IPS-18a (cell line): Measurements from ENCODE around the gene RNLS.

Experiments
- H3K27ac ChIP-seq: one replicate; pipeline ENCODE4 v1.5.1; 2013; ENCODE audit warnings: low read length
- H3K27me3 ChIP-seq: one replicate; pipeline ENCODE4 v1.6.1; 2013; ENCODE audit warnings: mild to moderate bottlenecking, low read length; ENCODE audit not compliant: control insufficient read depth, insufficient read depth
- H3K36me3 ChIP-seq: one replicate; pipeline ENCODE4 v1.6.1; 2013; ENCODE audit warnings: low read depth, low read length; ENCODE audit not compliant: control insufficient read depth
- H3K4me1 ChIP-seq: one replicate; pipeline ENCODE4 v1.6.1; 2013; ENCODE audit warnings: low read depth, low read length; ENCODE audit not compliant: control insufficient read depth
- H3K4me3 ChIP-seq: one replicate; pipeline ENCODE4 v1.5.1; 2013; ENCODE audit warnings: low read length
- H3K9ac ChIP-seq: one replicate; pipeline ENCODE4 v1.6.1; 2013; ENCODE audit warnings: mild to moderate bottlenecking, low read length, moderate library complexity
- H3K9me3 ChIP-seq: one replicate; pipeline ENCODE4 v1.6.1; 2013; ENCODE audit warnings: low read depth, low read length; ENCODE audit not compliant: control insufficient read depth

RNLS gene

GRCh38 chr10:88512599-88512998 lies 70.5 kb downstream of the RNLS start:
- no peak overlapping the region for H3K27ac ChIP-seq
- H3K4me1 ChIP-seq, result no peaks in the 10 kb centered on the region
- no peaks in the 10 kb centered on the region for H3K36me3 ChIP-seq
- no peaks in the 10 kb centered on the region for H3K27me3 ChIP-seq
- no peak overlapping the region for H3K9ac ChIP-seq
- no peak overlapping the region for H3K4me3 ChIP-seq
- no peaks in the 10 kb centered on the region for H3K9me3 ChIP-seq

GRCh38 chr10:88508796-88509195 lies 74.3 kb downstream of the RNLS start:
- Histone ChIP-seq H3K4me3 (no peak overlapping the region), H3K36me3 (no peaks in the 10 kb centered on the region), H3K27ac (no peak overlapping the region), H3K27me3 (no peaks in the 10 kb centered on the region), H3K4me1 (peaks cover 19% of the 10 kb centered on the region), H3K9ac (no peak overlapping the region), H3K9me3 (no peaks in the 10 kb centered on the region)

DNA sequence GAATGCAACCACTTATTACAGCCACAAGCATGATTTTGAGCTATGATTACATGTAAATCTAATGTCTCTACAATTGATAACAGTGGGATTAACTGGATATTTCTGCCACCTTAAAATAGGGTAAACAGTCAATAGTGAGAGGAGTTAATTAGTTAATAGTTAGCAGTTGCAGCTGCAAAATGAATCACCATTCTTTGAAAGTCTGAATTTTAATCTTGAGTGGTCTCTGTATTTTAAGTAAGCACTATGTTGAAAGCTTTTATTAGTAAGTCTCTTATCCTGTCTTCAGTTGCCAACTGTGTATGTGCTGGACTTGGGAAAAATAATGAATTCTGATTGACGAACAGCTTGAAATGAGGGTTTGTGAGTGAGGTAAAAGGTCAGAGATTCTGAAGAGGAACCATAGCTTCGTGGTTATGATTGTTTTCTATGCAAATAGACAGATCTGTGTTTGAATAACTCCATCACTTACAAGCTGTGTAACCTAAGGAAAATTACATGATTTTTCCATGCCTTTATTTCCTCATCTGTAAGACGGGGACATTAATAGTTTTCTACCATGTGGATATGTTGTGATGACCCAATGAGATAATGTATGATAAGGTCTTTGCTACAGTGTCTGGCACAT lies 75.2 kb downstream of the RNLS start:
- Histone ChIP-seq H3K4me1 (peaks cover 19% of the 10 kb centered on the region), H3K27ac (no peak overlapping the region), H3K36me3 (no peaks in the 10 kb centered on the region), H3K9me3 (no peaks in the 10 kb centered on the region), H3K4me3 (no peak overlapping the region), H3K9ac (no peak overlapping the region), H3K27me3 (no peaks in the 10 kb centered on the region)

DNA sequence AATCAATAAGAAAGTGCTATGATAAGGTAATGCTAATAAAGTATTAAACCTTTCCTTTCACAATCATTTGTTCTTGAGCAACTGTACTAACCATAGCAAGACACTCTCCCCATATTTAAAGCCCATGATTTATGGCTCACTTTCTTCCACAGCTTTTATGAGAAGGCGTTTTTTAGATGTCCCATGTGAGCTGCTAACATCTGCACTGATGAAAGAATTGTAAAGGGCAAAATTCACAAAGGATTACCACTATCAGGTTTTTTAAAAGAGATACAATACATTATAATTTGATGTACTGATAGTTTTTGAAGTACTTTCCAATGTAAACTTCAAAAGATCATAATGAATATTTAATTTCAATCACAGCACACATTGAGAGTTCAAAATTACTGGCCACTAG lies 75.7 kb downstream of the RNLS start:
- no peaks in the 10 kb centered on the region for H3K9me3 ChIP-seq
- no peak overlapping the region for H3K9ac ChIP-seq
- H3K27ac ChIP-seq, result no peak overlapping the region
- H3K4me3 ChIP-seq, result no peak overlapping the region
- no peaks in the 10 kb centered on the region for H3K36me3 ChIP-seq
- H3K27me3 ChIP-seq, result no peaks in the 10 kb centered on the region
- H3K4me1 ChIP-seq, result peaks cover 19% of the 10 kb centered on the region

GRCh38 chr10:88505680-88506215 lies 77.4 kb downstream of the RNLS start:
- no peaks in the 10 kb centered on the region for H3K27me3 ChIP-seq
- peaks cover 19% of the 10 kb centered on the region for H3K4me1 ChIP-seq
- H3K9ac ChIP-seq, result no peak overlapping the region
- H3K4me3 ChIP-seq, result no peak overlapping the region
- no peaks in the 10 kb centered on the region for H3K9me3 ChIP-seq
- no peaks in the 10 kb centered on the region for H3K36me3 ChIP-seq
- H3K27ac ChIP-seq, result no peak overlapping the region

DNA sequence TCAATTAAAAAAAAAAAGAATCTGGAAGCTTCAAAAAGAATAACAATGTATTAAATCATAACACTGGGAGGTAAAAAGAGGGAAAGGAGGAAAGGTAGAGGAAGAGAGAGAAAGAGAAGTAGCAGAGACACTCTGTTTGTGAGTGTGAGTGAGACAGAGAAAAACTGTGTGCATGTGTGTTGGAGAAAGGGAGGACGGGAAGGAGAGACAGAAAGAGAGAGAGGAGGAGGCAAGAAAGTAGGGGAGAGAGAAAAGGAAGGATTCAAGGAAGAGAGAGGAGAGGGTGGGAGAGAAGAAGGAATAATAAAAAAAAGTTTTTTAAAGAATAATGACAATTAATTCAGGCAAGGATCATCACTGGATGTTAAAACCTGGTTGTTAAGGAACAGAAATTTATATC lies 77.9 kb downstream of the RNLS start:
- Histone ChIP-seq H3K4me1 (peaks cover 20% of the 10 kb centered on the region), H3K4me3 (no peak overlapping the region), H3K36me3 (no peaks in the 10 kb centered on the region)

DNA sequence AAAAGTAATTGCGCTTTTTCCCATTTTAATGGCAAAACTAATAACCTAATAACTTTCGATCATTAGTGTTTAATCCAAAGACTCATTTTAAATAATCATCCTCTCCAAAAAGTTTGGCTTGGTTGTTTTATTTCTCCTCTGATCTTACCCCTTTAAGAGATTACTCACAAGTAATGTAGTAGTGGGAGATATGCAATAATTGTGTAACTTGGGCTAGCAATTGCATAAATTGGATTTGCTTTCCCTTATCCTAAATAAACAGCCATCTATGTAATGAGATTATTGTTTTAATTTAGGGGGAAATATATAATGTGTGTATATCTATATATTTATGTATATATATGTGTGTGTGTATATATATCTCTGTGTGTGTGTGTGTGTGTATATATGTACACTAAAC lies 82.5 kb downstream of the RNLS start:
- H3K27me3 ChIP-seq, result no peaks in the 10 kb centered on the region
- H3K9me3 ChIP-seq, result no peaks in the 10 kb centered on the region
- no peak overlapping the region for H3K4me3 ChIP-seq
- no peak overlapping the region for H3K9ac ChIP-seq
- H3K27ac ChIP-seq, result no peak overlapping the region
- peaks cover 20% of the 10 kb centered on the region for H3K4me1 ChIP-seq
- no peaks in the 10 kb centered on the region for H3K36me3 ChIP-seq

More for the DNA sequence above, 77.9 kb downstream of the RNLS start:
- Histone ChIP-seq H3K9me3 (no peaks in the 10 kb centered on the region), H3K27me3 (no peaks in the 10 kb centered on the region), H3K27ac (no peak overlapping the region), H3K9ac (no peak overlapping the region)

- no peak overlapping the region for H3K27ac ChIP-seq
- H3K4me1 ChIP-seq, result peaks cover 12% of the 10 kb centered on the region
- no peaks in the 10 kb centered on the region for H3K36me3 ChIP-seq
- no peaks in the 10 kb centered on the region for H3K27me3 ChIP-seq
- no peak overlapping the region for H3K9ac ChIP-seq
- H3K9me3 ChIP-seq, result no peaks in the 10 kb centered on the region
- H3K4me3 ChIP-seq, result no peak overlapping the region
These were observed 83.3 kb downstream of the RNLS start for GRCh38 chr10:88499569-88500470.

GRCh38 chr10:88497913-88498312 lies 85.2 kb downstream of the RNLS start:
- no peak overlapping the region for H3K27ac ChIP-seq
- H3K9me3 ChIP-seq, result no peaks in the 10 kb centered on the region
- H3K36me3 ChIP-seq, result no peaks in the 10 kb centered on the region
- no peak overlapping the region for H3K9ac ChIP-seq
- H3K27me3 ChIP-seq, result no peaks in the 10 kb centered on the region
- peaks cover 14% of the 10 kb centered on the region for H3K4me1 ChIP-seq
- no peak overlapping the region for H3K4me3 ChIP-seq

GRCh38 chr10:88494537-88494936 lies 88.6 kb downstream of the RNLS start:
- Histone ChIP-seq H3K36me3 (no peaks in the 10 kb centered on the region), H3K4me3 (no peak overlapping the region), H3K27me3 (no peaks in the 10 kb centered on the region)

DNA sequence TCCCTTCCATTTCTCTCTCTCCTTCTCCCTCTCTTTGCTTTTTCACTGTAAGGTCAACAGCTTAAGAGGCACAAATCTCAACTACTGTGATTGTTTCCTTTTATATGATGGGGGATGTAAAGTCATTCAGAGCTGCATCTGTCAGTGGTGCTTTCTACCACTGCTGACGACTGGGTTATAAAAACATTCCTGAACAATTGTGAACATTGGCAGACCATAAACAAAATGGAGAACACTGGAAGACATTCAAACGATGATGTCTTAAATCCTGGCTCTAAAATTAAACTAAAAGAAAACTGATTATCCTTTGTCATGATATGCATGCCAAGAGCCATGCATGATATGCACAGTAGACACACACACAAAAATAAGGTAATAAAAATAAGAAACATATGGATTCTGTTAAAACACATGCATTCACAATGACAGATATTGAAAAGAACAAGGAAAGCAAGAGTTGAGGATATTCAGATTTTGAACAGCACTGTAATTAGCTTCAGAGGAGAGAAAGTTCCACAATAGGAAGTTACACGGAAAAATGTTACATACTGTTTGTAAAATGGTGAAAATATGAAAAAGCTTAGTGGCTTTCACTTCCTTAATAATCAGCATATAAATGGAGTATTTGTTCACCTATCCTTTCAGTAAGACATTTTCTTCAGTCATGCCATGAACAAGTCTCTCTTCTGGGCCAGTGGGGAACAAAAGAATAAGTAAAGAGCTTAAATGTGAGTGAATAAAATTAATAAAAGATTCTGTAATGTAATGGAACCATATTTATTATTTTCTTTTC lies 89.2 kb downstream of the RNLS start:
- Histone ChIP-seq H3K36me3 (no peaks in the 10 kb centered on the region), H3K4me1 (peaks cover 6% of the 10 kb centered on the region), H3K4me3 (no peak overlapping the region), H3K27ac (no peak overlapping the region), H3K27me3 (no peaks in the 10 kb centered on the region), H3K9me3 (no peaks in the 10 kb centered on the region), H3K9ac (no peak overlapping the region)

More at GRCh38 chr10:88494537-88494936, 88.6 kb downstream of the RNLS start:
- Histone ChIP-seq H3K9me3 (no peaks in the 10 kb centered on the region), H3K27ac (no peak overlapping the region), H3K9ac (no peak overlapping the region), H3K4me1 (peaks cover 6% of the 10 kb centered on the region)
